Central memory CD4-positive, alpha-beta T cell (primary cell): Measurements from ENCODE around the gene PPP1R27.

Experiments used
- DNase-seq: peaks from one replicate; pipeline ENCODE4 v3.0.0; 2022

The PPP1R27 gene

GRCh38 chr17:81860756-81861568, 26.1 kb upstream of the PPP1R27 start:
- peak; percentile 100 for DNase-seq

GRCh38 chr17:81859906-81860755, 25.3 kb upstream of the PPP1R27 start, which contains the start of gene P4HB:
Gene P4HB (minus strand): TSS chr17:81860535. CDS start chr17:81860471, 64 bp downstream.
- no peak for DNase-seq

GRCh38 chr17:81858967-81859905, 24.4 kb upstream of the PPP1R27 start:
- no peak for DNase-seq

GRCh38 chr17:81858170-81858966, 23.5 kb upstream of the PPP1R27 start:
- no peak for DNase-seq

- DNase-seq: no peak
Observed at GRCh38 chr17:81854974-81855774, 20.3 kb upstream of the PPP1R27 start.

- DNase-seq: no peak
Observed at GRCh38 chr17:81852237-81852636, 17.4 kb upstream of the PPP1R27 start.

GRCh38 chr17:81851423-81851822, 16.6 kb upstream of the PPP1R27 start:
- no peak for DNase-seq

- no peak for DNase-seq
Observed at GRCh38 chr17:81849457-81849856, 14.6 kb upstream of the PPP1R27 start.

GRCh38 chr17:81846743-81847689, 12.2 kb upstream of the PPP1R27 start:
- DNase-seq: no peak

GRCh38 chr17:81845881-81846742, 11.3 kb upstream of the PPP1R27 start:
- no peak for DNase-seq

GRCh38 chr17:81845361-81845760, 10.5 kb upstream of the PPP1R27 start:
- no peak for DNase-seq

- no peak for DNase-seq
Observed at GRCh38 chr17:81844887-81845286, 10.0 kb upstream of the PPP1R27 start.

GRCh38 chr17:81844327-81844851, 9.5 kb upstream of the PPP1R27 start:
- no peak for DNase-seq

GRCh38 chr17:81843713-81844326, 9.0 kb upstream of the PPP1R27 start:
- DNase-seq: no peak

- no peak for DNase-seq
Observed at GRCh38 chr17:81842725-81843504, 8.1 kb upstream of the PPP1R27 start.

- DNase-seq: no peak
Observed at GRCh38 chr17:81842378-81842724, 7.5 kb upstream of the PPP1R27 start.

GRCh38 chr17:81841866-81842265, 7.0 kb upstream of the PPP1R27 start:
- DNase-seq: no peak
